Dedifferentiated amniotic fluid mesenchymal stem cell (primary cell): Measurements from ENCODE around the gene XKR7.

Experiments
- DNase-seq: peaks from one replicate; pipeline ENCODE4 v3.0.0-alpha.2; 2016; ENCODE audit errors: extremely low spot score

Gene XKR7

GRCh38 chr20:31979713-31980426, 11.9 kb downstream of the XKR7 start:
- DNase-seq, result no peak

- no peak for DNase-seq
Observed at GRCh38 chr20:31981784-31982183, 13.8 kb downstream of the XKR7 start.

- DNase-seq, result no peak
Observed at GRCh38 chr20:31984981-31985471, 17.1 kb downstream of the XKR7 start.

GRCh38 chr20:31987744-31988143, 19.8 kb downstream of the XKR7 start:
- DNase-seq, result no peak

- DNase-seq, result no peak
Observed at GRCh38 chr20:31988430-31989015, 20.6 kb downstream of the XKR7 start.

- DNase-seq, result no peak
Observed at GRCh38 chr20:31989030-31989645, 21.2 kb downstream of the XKR7 start.

- DNase-seq, result no peak
Observed at GRCh38 chr20:31990641-31991338, 22.8 kb downstream of the XKR7 start.

- no peak for DNase-seq
Observed at GRCh38 chr20:31991339-31991705, 23.4 kb downstream of the XKR7 start.

GRCh38 chr20:31992086-31992485, 24.1 kb downstream of the XKR7 start:
- DNase-seq, result no peak

GRCh38 chr20:31996996-31997395, 29.0 kb downstream of the XKR7 start:
- DNase-seq, result no peak

GRCh38 chr20:31998246-31998645, 30.3 kb downstream of the XKR7 start:
- no peak for DNase-seq

GRCh38 chr20:32003325-32003724, 35.4 kb downstream of the XKR7 start:
- no peak for DNase-seq

- DNase-seq, result no peak
Observed at GRCh38 chr20:32004963-32005362, 37.0 kb downstream of the XKR7 start.

GRCh38 chr20:32006053-32006452, 38.1 kb downstream of the XKR7 start:
- no peak for DNase-seq

GRCh38 chr20:32006841-32007786, 39.2 kb downstream of the XKR7 start:
- no peak for DNase-seq

- DNase-seq, result no peak
Observed at GRCh38 chr20:32007787-32008616, 40.1 kb downstream of the XKR7 start.

GRCh38 chr20:32009564-32009963, 41.6 kb downstream of the XKR7 start:
- no peak for DNase-seq

- no peak for DNase-seq
Observed at GRCh38 chr20:32010101-32010500, 42.1 kb downstream of the XKR7 start, which contains the start of gene CCM2L. Gene CCM2L (plus strand): TSS chr20:32010438. CDS start chr20:32010455, 17 bp downstream.

- no peak for DNase-seq
Observed at GRCh38 chr20:32010666-32011065, 42.7 kb downstream of the XKR7 start.

GRCh38 chr20:32012159-32012688, 44.3 kb downstream of the XKR7 start:
- DNase-seq, result no peak
